HepG2 (cell line): ENCODE results near the gene IDNK. TPM values are rescaled to one million over a fixed set of nuclear protein-coding genes. Genes with fewer than 3 reads are reported as not detected.

Experiments used
- ATAC-seq: fragments of 200-7000 bp; cut with Tn5 transposase; 3 replicates; pipeline ENCODE4 v1.9.1; 2020; ENCODE audit warnings: mild to moderate bottlenecking, moderate library complexity
- BruUV-seq: library from RNA; stranded (reverse); fragments of 400-500 nt; replicated peaks from 2 replicates; lab custom pipeline; 2021; lab: Mats Ljungman, UMichigan
- CTCF ChIA-PET: fragments of 300-600 bp; formaldehyde crosslinking; extraction: SDS; loops from one replicate; lab custom pipeline; 2021; ENCODE audit warnings: low total read pairs, inconsistent platforms, low intra/inter-chr PET ratio; lab: Yijun Ruan, JAX
- POLR2A ChIA-PET: fragments of 350-600 bp; sonication (Branson Sonifier 250); formaldehyde crosslinking; loops from one replicate; lab custom pipeline; 2020; ENCODE audit warnings: antibody characterized with exemption, inconsistent platforms; lab: Yijun Ruan, JAX
- DNase-seq: peaks from one replicate; pipeline ENCODE4 v3.0.0-alpha.2; 2015; ENCODE audit warnings: low spot score
- FAIRE-seq: peaks from 3 replicates; lab custom pipeline; 2011; peaks lifted over from hg19 to GRCh38; lab: Jason Lieb, UNC
- H2AFZ ChIP-seq: one replicate; pipeline ENCODE4 v1.6.1; 2011; ENCODE audit warnings: low read length, inconsistent platforms
- H3K27ac ChIP-seq: fragments of 300-600 bp; 3 replicates; pipeline ENCODE4 v1.8.0; 2011; ENCODE audit warnings: mixed run types, mild to moderate bottlenecking, mixed read lengths, low read length, inconsistent platforms; ENCODE audit not compliant: insufficient read depth; ENCODE audit errors: extremely low read length
- H3K27me3 ChIP-seq, 2 experiments: fragments of 200-600 bp in 1 of 2; 2 replicates in 1 of 2; 3 replicates in 1 of 2; pipeline versions ENCODE4 v1.6.0 to v1.8.0; 2011; ENCODE audit warnings: low read length in 2 of 2, mild to moderate bottlenecking in 2 of 2, moderate library complexity in 2 of 2, inconsistent platforms in 1 of 2; ENCODE audit not compliant: insufficient read depth in 2 of 2, control insufficient read depth in 1 of 2
- H3K36me3 ChIP-seq, 2 experiments: fragments of 200-600 bp in 1 of 2; replicated peaks in 1 of 2; 2 replicates in 1 of 2; 3 replicates in 1 of 2; pipeline versions ENCODE4 v1.5.1 to v1.8.0; 2011; ENCODE audit warnings: low read length in 2 of 2, inconsistent platforms in 1 of 2; ENCODE audit not compliant: insufficient read depth in 2 of 2, control insufficient read depth in 1 of 2
- H3K4me1 ChIP-seq: 2 replicates; pipeline ENCODE4 v1.5.1; 2012; ENCODE audit warnings: low read length, inconsistent platforms; ENCODE audit not compliant: insufficient read depth
- H3K4me2 ChIP-seq: 2 replicates; pipeline ENCODE4 v1.6.0; 2011; ENCODE audit warnings: low read depth, low read length, inconsistent platforms
- H3K4me3 ChIP-seq, 3 experiments: fragments of 200-600 bp in 1 of 3; sonication (generic), shearing (Covaris generic) in 1 of 3; replicated peaks in 1 of 3; 2 replicates each; pipeline ENCODE4 v1.5.1; 2011 to 2016; ENCODE audit warnings: low read length in 3 of 3, inconsistent platforms in 2 of 3, low read depth in 2 of 3, mild to moderate bottlenecking in 2 of 3, control low read depth in 1 of 3, mixed read lengths in 1 of 3; ENCODE audit not compliant: insufficient read depth in 1 of 3
- H3K79me2 ChIP-seq: one replicate; pipeline ENCODE4 v1.6.1; 2011; ENCODE audit warnings: low read length, inconsistent platforms; ENCODE audit not compliant: insufficient read depth
- H3K9ac ChIP-seq: 2 replicates; pipeline ENCODE4 v1.6.0; 2011; ENCODE audit warnings: mild to moderate bottlenecking, low read depth, low read length, inconsistent platforms; ENCODE audit not compliant: insufficient read depth
- H3K9me3 ChIP-seq: 2 replicates; pipeline ENCODE4 v1.5.1; 2012; ENCODE audit warnings: mild to moderate bottlenecking, low read length
- H4K20me1 ChIP-seq: 2 replicates; pipeline ENCODE4 v1.6.0; 2011; ENCODE audit warnings: inconsistent platforms, mild to moderate bottlenecking, low read length, moderate library complexity; ENCODE audit not compliant: insufficient read depth
- ATF7-NPFF ChIP-seq: sonication (generic); formaldehyde crosslinking; IDR thresholded peaks from 2 replicates; pipeline ENCODE4 v1.8.1; 2023; ENCODE audit warnings: mild to moderate bottlenecking, low read depth, missing genetic modification reagents, moderate library complexity
- GZF1 ChIP-seq: sonication (generic); formaldehyde crosslinking; IDR thresholded peaks from 2 replicates; pipeline ENCODE4 v1.5.1; 2020; ENCODE audit warnings: mild to moderate bottlenecking, missing genetic modification reagents
- HOXA5 ChIP-seq: sonication (generic); formaldehyde crosslinking; IDR thresholded peaks from 2 replicates; pipeline ENCODE4 v1.4.0; 2020; ENCODE audit warnings: missing genetic modification reagents
- KDM4B ChIP-seq: sonication (generic); formaldehyde crosslinking; IDR thresholded peaks from 2 replicates; pipeline ENCODE4 v1.4.0; 2020; ENCODE audit warnings: missing genetic modification reagents
- NFKB2 ChIP-seq: sonication (generic); formaldehyde crosslinking; IDR thresholded peaks from 2 replicates; pipeline ENCODE4 v1.4.0; 2020; ENCODE audit warnings: missing genetic modification reagents, borderline replicate concordance
- RNF2 ChIP-seq: fragments of 450-650 bp; conservative IDR thresholded peaks from 2 replicates; pipeline ENCODE4 v1.6.1; 2016; ENCODE audit warnings: low read depth
- TP53 ChIP-seq: sonication (generic); formaldehyde crosslinking; conservative IDR thresholded peaks from 2 replicates; pipeline ENCODE4 v1.4.0; 2020; ENCODE audit warnings: missing genetic modification reagents
- ZNF10 ChIP-seq: sonication (generic); formaldehyde crosslinking; IDR thresholded peaks from 2 replicates; pipeline ENCODE4 v1.4.0; 2020; ENCODE audit warnings: mild to moderate bottlenecking, low read depth, missing genetic modification reagents, borderline replicate concordance
- ZNF276 ChIP-seq: sonication (generic); formaldehyde crosslinking; IDR thresholded peaks from 2 replicates; pipeline ENCODE4 v1.4.0; 2020; ENCODE audit warnings: mild to moderate bottlenecking, low read depth, missing genetic modification reagents
- ZNF333 ChIP-seq: sonication (generic); formaldehyde crosslinking; IDR thresholded peaks from 2 replicates; pipeline ENCODE4 v1.4.0; 2020; ENCODE audit warnings: mild to moderate bottlenecking, missing genetic modification reagents, borderline replicate concordance
- ZNF672 ChIP-seq: sonication (generic); formaldehyde crosslinking; IDR thresholded peaks from 2 replicates; pipeline ENCODE4 v1.8.1; 2022; ENCODE audit warnings: missing genetic modification reagents
- ZSCAN25 ChIP-seq: sonication (generic); formaldehyde crosslinking; IDR thresholded peaks from 2 replicates; pipeline ENCODE4 v1.8.0; 2022; ENCODE audit warnings: mild to moderate bottlenecking, missing genetic modification reagents
- WGBS: methylation state at CpG from one replicate; pipeline ENCODE4 v1.1.6; 2017; ENCODE audit warnings: low lambda C conversion rate; 5-methylcytosine and 5-hydroxymethylcytosine counted together
- in situ Hi-C: cut with HindIII; loops from 2 replicates; pipeline ENCODE4 v1.10.0; 2017; ENCODE audit warnings: low pct_unique_long_range_greater_than_20kb; ENCODE audit not compliant: extremely low pct_ligation_motif_present
- intact Hi-C: fragments of 100-400 bp; cut with micrococcal nuclease; formaldehyde crosslinking; loops from one replicate; pipeline ENCODE4 v1.10.0; 2022; ENCODE audit not compliant: unreplicated experiment
- polyA plus RNA-seq, 8 experiments: library from polyadenylated mRNA; depleted of rRNA in 3 of 8; stranded (reverse) in 7 of 8; unstranded in 1 of 8; fragments of >200 nt; fragmentation: Illumina TruSeq in 4 of 8; extraction: Trizol in 4 of 8; gene quantifications; 2 replicates each; pipeline versions ENCODE4 v1.2.1 to v1.2.3, GENCODE V29; 2011 to 2016; ENCODE audit warnings: low read depth in 4 of 8, missing spikeins in 1 of 8, mixed read lengths in 1 of 8; ENCODE audit not compliant: insufficient read depth in 1 of 8
- total RNA-seq, 5 experiments: library from RNA; depleted of rRNA; stranded (reverse); fragments of >200 nt; fragmentation: Illumina TruSeq; extraction: Trizol; gene quantifications; 2 replicates each; pipeline ENCODE4 v1.2.3, GENCODE V29; 2016; ENCODE audit warnings: low read depth in 1 of 5

The IDNK gene
- total and polyA plus RNA-seq, 2 of the 13 experiments (the other 11 are each of a cell fraction or from before 2014, with no cell fraction given): 3.1 to 4.8 TPM

DNA sequence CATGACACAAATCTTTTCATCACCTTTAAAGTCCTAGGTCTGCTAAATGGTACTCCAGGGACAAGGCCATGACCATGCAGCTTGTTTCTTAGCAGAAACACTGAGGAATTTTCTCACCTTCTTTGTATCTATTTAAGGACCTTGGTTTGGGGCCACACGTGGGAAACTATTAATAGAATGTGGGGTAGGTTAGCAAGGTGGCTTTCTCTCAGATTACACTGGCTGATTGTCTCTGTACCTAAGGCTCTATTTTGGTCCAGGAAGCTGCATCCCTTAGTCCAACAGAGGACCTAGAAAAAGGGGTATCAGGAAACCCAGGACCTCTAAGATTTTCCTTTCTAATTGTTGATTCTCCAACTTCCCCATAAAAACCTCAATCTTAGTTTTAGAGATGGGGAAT is 48.5 kb upstream of the IDNK start:
- TF ChIP-seq GZF1 (CRISPR knock-in tag) (no peak), RNF2 (no peak), ZNF333 (CRISPR knock-in tag) (no peak), NFKB2 (CRISPR knock-in tag) (no peak), ZSCAN25 (no peak), KDM4B (CRISPR knock-in tag) (no peak), ZNF276 (CRISPR knock-in tag) (no peak), TP53 (no peak), ZNF10 (no peak), ZNF672 (CRISPR knock-in tag) (no peak), ATF7-NPFF (CRISPR knock-in tag) (no peak), HOXA5 (no peak)
- POLR2A ChIA-PET: no interaction called here
- no peak overlapping the region for H3K27ac ChIP-seq
- no TSS peak for BruUV-seq
- H4K20me1 ChIP-seq: no peaks in the 10 kb centered on the region
- no peak for DNase-seq
- FAIRE-seq: no peak
- no peak overlapping the region for H3K4me2 ChIP-seq
- no peaks in the 10 kb centered on the region for H3K36me3 ChIP-seq
- H3K79me2 ChIP-seq: no peaks in the 10 kb centered on the region
- no peak overlapping the region for H2AFZ ChIP-seq
- in situ Hi-C loops: no loop called here
- no peak for ATAC-seq
- no peak overlapping the region for H3K9ac ChIP-seq
- H3K27me3 ChIP-seq: no peaks in the 10 kb centered on the region
- H3K4me1 ChIP-seq: 0 out of 2 replicates have a peak, but pooled peaks cover 10% of the 10 kb centered on the region
- 85% methylated on average over 1 of the region's 1 CpG for WGBS
- intact Hi-C loops: no loop called here
- no peaks in the 10 kb centered on the region for H3K9me3 ChIP-seq
- H3K4me3 ChIP-seq: no peak overlapping the region
- CTCF ChIA-PET: no interaction called here
